Activated T-helper 1 cell treated with anti-CD3 and anti-CD28 coated beads, Interleukin-12 subunit alpha, Interleukin-12 subunit beta, Interleukin-2, Interleukin-4 antibody, amounts not matched to agents 30 ng/mL and 10 ng/mL and 1 ng/mL, durations not matched to agents 14 hours and 24 hours and 36 hours (primary cell): Measurements from ENCODE around the gene KRTAP5-9. TPM values are rescaled to one million over a fixed set of nuclear protein-coding genes. Genes with fewer than 3 reads are reported as not detected.
A peak's percentile ranks its signal among the peaks of the same experiment; 100 is the strongest.
"Not testable (repeated sequence)": the region's sequence is repeated elsewhere in the genome, so short reads cannot be mapped to it uniquely, and the experiment has no call there.

Experiments
- DNase-seq: peaks from one replicate; pipeline ENCODE4 v3.0.0; 2021; ENCODE audit warnings: low spot score
- H3K27ac Mint-ChIP-seq: one replicate; pipeline ENCODE4 v1.8.0; 2021; ENCODE audit warnings: mild to moderate bottlenecking, mixed read lengths
- H3K27me3 Mint-ChIP-seq: one replicate; pipeline ENCODE4 v1.8.0; 2022; ENCODE audit warnings: mild to moderate bottlenecking, moderate library complexity, mixed read lengths; ENCODE audit not compliant: insufficient read depth
- H3K36me3 Mint-ChIP-seq: one replicate; pipeline ENCODE4 v1.8.0; 2021; ENCODE audit warnings: low read depth, mixed read lengths
- H3K4me1 Mint-ChIP-seq: one replicate; pipeline ENCODE4 v1.8.0; 2021; ENCODE audit warnings: low read depth, mixed read lengths
- H3K4me3 Mint-ChIP-seq: one replicate; pipeline ENCODE4 v1.8.0; 2021; ENCODE audit warnings: mild to moderate bottlenecking, moderate library complexity, mixed read lengths
- H3K9me3 Mint-ChIP-seq: one replicate; pipeline ENCODE4 v1.8.0; 2021; ENCODE audit warnings: mixed read lengths
- intact Hi-C: fragments of 100-400 bp; cut with micrococcal nuclease; formaldehyde crosslinking; loops from one replicate; pipeline ENCODE4 v1.15.1; 2024
- total RNA-seq: library from RNA; stranded (reverse); gene quantifications from 2 replicates; pipeline ENCODE4 v1.2.3, GENCODE V29; 2022

KRTAP5-9 gene
- total RNA-seq, 1 donor from 2014 or later, result not detected

DNA sequence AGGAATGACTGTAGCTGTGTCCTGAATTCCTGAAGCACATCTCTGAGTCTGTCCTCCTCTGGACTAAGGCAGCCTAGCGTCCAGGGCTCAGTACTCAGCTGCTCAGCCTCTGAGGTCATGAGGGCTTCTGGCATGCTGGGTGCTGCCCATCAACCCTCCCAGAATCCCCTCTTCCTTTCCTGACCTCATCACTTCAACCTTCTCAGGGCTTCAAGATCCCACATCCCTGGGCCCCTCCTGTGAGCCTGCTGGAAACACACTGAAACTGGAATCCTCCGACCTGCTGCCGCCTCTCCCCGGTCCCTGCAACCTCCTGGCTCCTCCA, 9.6 kb upstream of the KRTAP5-9 start:
- Mint-ChIP-seq H3K27me3 (no peaks in the 10 kb centered on the region), H3K36me3 (no peaks in the 10 kb centered on the region), H3K27ac (no peak overlapping the region), H3K4me1 (no peaks in the 10 kb centered on the region), H3K9me3 (peaks cover 13% of the 10 kb centered on the region), H3K4me3 (no peak overlapping the region)
- no peak for DNase-seq
- intact Hi-C loops, result no loop called here

DNA sequence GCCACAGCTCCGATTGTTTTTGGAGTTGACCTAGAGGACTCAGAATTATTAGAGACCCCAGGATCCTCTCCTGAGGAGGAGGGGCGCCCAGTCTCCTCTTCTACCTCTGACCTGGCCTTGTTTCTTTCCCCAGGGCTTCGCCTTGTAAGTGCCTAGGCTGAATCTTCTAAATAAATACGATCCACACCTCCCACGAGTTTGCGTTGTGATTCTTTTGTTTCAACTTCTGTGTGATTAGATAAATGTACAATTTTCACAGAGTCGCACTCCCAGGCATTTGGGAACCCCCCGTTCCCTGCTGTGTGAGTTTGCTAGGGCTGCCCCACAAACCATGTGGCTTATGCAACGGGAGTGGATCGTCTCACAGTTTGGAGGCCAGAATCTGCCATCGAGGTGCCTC, 9.2 kb upstream of the KRTAP5-9 start:
- no peaks in the 10 kb centered on the region for H3K27me3 Mint-ChIP-seq
- H3K9me3 Mint-ChIP-seq, result peaks cover 13% of the 10 kb centered on the region
- no peak overlapping the region for H3K27ac Mint-ChIP-seq
- no peaks in the 10 kb centered on the region for H3K4me1 Mint-ChIP-seq
- H3K4me3 Mint-ChIP-seq, result no peak overlapping the region
- DNase-seq, result no peak
- no peaks in the 10 kb centered on the region for H3K36me3 Mint-ChIP-seq
- intact Hi-C loops, result no loop called here

GRCh38 chr11:71539971-71540370, 8.2 kb upstream of the KRTAP5-9 start:
- peaks cover 13% of the 10 kb centered on the region for H3K9me3 Mint-ChIP-seq
- intact Hi-C loops, DNase-seq, H3K27ac Mint-ChIP-seq, H3K27me3 Mint-ChIP-seq, H3K36me3 Mint-ChIP-seq, H3K4me3 Mint-ChIP-seq, H3K4me1 Mint-ChIP-seq: not testable (repeated sequence)

- intact Hi-C loops, H3K4me1 Mint-ChIP-seq, DNase-seq, H3K27me3 Mint-ChIP-seq, H3K4me3 Mint-ChIP-seq, H3K36me3 Mint-ChIP-seq: not testable (repeated sequence)
- Mint-ChIP-seq H3K9me3 (peaks cover 13% of the 10 kb centered on the region), H3K27ac (peak overlapping the region; percentile 64)
These were observed 7.5 kb upstream of the KRTAP5-9 start for GRCh38 chr11:71540521-71541304.

GRCh38 chr11:71542382-71542781, 5.8 kb upstream of the KRTAP5-9 start:
- no peak for DNase-seq
- Mint-ChIP-seq H3K36me3 (no peaks in the 10 kb centered on the region), H3K4me3 (no peak overlapping the region), H3K4me1 (no peaks in the 10 kb centered on the region), H3K27ac (no peak overlapping the region), H3K27me3 (no peaks in the 10 kb centered on the region), H3K9me3 (peaks cover 13% of the 10 kb centered on the region)
- intact Hi-C loops, result no loop called here

DNA sequence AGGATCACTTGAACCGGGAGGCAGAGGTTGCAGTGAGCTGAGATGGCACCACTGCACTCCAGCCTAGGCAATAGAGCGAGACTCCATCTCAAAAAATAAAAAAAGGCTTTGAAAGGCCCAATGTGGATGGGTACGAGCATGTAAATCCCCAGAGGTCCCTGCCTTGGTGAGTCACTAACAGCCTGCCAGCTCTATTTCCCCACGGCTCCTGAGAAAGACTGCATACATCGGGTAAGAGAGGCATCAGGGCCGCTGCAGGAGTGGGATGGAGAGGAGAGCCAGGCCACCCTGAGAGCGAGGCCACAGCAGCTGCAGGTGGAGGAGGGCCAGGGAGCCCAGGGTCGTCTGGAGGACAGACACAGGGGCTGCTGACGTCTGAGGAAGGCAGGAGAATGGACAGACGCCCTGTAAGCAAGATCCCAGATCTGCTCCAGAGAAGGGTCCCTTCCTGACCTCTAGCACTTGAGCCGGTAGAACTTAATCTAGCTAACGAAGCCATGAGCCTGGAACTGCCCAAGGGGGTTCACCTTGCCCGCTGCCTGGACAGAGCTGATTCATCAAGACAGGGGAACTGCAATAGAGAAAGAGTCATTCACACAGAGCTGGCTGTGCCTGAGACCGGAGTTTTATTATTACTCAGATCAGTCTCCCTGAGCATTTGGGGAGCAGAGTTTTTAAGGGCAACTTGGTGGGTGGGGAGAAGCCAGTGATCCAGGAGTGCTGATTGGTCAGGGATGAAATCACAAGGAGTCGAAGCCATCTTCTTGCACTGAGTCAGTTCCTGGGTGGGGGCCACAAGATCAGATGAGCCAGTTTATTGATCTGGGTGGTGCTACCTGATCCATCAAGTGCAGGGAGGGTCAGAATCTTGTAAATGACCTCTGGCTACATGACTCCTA, 5.1 kb upstream of the KRTAP5-9 start:
- intact Hi-C loops, result no loop called here
- Mint-ChIP-seq H3K4me1 (no peaks in the 10 kb centered on the region), H3K27ac (no peak overlapping the region), H3K27me3 (no peaks in the 10 kb centered on the region), H3K36me3 (no peaks in the 10 kb centered on the region), H3K4me3 (no peak overlapping the region), H3K9me3 (peaks cover 13% of the 10 kb centered on the region)
- no peak for DNase-seq

DNA sequence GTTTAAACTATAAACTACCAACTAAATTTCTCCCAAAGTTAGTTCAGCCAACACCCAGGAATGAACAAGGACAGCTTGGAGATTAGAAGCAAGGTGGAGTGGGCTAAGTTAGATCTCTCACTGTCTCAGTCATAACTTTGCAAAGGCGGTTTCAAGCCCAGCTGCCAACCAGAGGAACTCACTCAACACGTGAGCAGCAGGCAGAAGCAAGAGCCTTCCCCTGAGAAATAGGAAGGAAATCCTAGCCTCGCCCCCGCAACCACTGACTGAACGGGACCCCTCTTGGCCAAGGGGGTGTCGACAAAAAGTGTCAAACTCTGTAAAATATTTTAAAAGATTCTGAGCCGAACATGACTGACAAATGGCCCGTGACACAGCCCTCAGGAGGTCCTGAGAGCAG, 4.4 kb upstream of the KRTAP5-9 start:
- intact Hi-C loops, result no loop called here
- no peak for DNase-seq
- Mint-ChIP-seq H3K4me3 (no peak overlapping the region), H3K27ac (no peak overlapping the region), H3K4me1 (no peaks in the 10 kb centered on the region), H3K27me3 (no peaks in the 10 kb centered on the region), H3K9me3 (peaks cover 13% of the 10 kb centered on the region), H3K36me3 (no peaks in the 10 kb centered on the region)

GRCh38 chr11:71544525-71545214, 3.5 kb upstream of the KRTAP5-9 start:
- Mint-ChIP-seq H3K36me3 (no peaks in the 10 kb centered on the region), H3K4me1 (no peaks in the 10 kb centered on the region), H3K27ac (no peak overlapping the region), H3K27me3 (peaks cover 5% of the 10 kb centered on the region), H3K4me3 (no peak overlapping the region), H3K9me3 (peaks cover 13% of the 10 kb centered on the region)
- intact Hi-C loops, result no loop called here
- DNase-seq, result no peak

DNA sequence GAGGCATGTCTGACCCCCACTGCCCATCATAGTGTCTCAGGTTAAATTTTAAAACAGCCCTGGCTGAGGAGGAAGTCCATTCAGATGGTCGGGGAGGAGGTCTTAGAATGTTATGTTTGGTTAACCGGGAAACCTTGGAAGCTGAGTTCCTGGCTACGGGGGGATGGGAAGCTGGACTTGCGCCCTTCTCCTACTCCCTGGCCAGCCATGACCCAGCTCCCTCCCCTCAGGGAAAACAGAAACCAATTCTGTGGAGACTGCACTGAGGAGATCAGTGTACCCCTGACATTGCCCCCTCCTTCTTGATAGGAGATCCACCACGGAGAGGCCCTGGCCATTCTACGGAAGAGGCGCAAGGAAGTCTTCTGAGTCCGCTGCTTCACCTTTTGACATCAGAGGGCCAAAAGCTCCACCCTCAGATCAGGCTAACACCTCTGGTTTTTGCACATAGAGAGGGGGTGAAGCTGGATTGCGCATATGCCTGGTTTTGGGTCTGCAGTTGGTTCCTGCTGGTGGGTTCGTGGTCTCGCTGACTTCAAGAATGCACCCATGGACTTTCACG, 2.7 kb upstream of the KRTAP5-9 start:
- DNase-seq, result no peak
- Mint-ChIP-seq H3K36me3 (no peaks in the 10 kb centered on the region), H3K9me3 (peaks cover 12% of the 10 kb centered on the region), H3K4me3 (no peak overlapping the region), H3K27me3 (peaks cover 7% of the 10 kb centered on the region), H3K4me1 (no peaks in the 10 kb centered on the region), H3K27ac (no peak overlapping the region)
- intact Hi-C loops, result no loop called here

GRCh38 chr11:71548716-71549151, 514 bp downstream of the KRTAP5-9 start:
- Mint-ChIP-seq H3K27me3 (peaks cover 7% of the 10 kb centered on the region), H3K4me3 (no peak overlapping the region), H3K9me3 (no peaks in the 10 kb centered on the region), H3K36me3 (no peaks in the 10 kb centered on the region), H3K4me1 (no peaks in the 10 kb centered on the region), H3K27ac (no peak overlapping the region)
- intact Hi-C loops, result no loop called here
- DNase-seq, result no peak

DNA sequence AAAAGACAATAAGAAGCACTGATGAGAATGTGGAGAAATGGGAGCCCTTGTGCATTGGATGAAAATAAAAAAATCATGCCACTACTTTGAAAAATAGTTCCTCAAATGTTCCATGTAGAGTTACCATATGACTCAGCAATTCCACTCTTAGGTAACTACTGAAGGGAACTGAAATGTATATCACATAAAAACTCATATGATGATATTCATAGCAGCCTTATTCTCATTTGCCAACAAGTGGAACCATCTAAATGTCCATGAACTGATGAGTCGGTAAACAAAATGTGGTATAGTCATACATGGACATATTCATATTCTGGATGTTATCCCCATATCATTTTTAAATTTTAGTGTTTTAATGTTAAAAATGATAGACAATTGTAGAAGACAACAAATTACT, 3.5 kb downstream of the KRTAP5-9 start:
- intact Hi-C loops, result no loop called here
- no peak for DNase-seq
- Mint-ChIP-seq H3K27ac (no peak overlapping the region), H3K9me3 (no peaks in the 10 kb centered on the region), H3K4me3 (no peak overlapping the region), H3K27me3 (peaks cover 7% of the 10 kb centered on the region), H3K4me1 (no peaks in the 10 kb centered on the region), H3K36me3 (no peaks in the 10 kb centered on the region)

DNA sequence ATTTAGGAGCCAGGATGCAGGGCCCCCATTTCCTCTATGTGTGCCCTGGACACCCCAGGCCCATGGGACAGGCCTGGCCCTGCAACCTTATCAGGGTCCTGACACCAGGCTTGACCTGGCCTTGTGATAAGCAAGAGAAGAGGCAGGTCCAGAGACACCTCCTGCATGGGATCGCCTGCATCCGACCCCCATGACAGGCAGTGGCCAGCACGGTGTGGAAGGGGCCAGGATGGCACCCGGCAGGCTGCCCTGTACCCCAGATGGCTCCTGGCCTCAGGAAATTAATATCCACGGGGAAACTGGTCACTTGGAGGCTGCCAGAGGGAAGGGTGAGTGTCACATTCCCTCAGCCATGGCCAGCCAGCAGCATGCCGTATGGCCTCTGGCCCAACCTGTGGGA, 6.8 kb downstream of the KRTAP5-9 start:
- Mint-ChIP-seq H3K27me3 (peaks cover 9% of the 10 kb centered on the region), H3K4me3 (no peak overlapping the region), H3K9me3 (no peaks in the 10 kb centered on the region), H3K4me1 (no peaks in the 10 kb centered on the region), H3K36me3 (no peaks in the 10 kb centered on the region), H3K27ac (no peak overlapping the region)
- DNase-seq, result no peak
- intact Hi-C loops, result no loop called here

DNA sequence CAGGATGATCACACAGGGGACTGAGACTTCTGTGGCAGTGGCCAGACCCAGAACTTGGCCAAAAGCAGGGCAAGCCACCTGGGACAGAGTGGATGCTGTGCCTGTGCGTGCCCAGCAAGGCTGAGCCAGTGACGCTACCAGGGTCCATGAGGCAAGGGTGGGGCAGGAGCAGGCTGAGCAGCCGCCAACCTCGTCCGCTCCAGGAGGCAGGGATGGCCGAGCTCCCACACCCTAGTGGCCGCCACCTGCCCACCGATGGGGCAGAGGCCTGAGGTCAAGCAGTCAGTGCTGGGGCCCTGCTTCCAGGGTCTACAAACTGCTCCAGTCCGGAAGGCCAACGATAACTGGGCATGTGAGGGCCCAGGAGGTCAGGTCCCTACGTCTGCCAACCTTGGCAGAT, 7.3 kb downstream of the KRTAP5-9 start:
- Mint-ChIP-seq H3K4me1 (no peaks in the 10 kb centered on the region), H3K36me3 (no peaks in the 10 kb centered on the region), H3K4me3 (no peak overlapping the region), H3K27me3 (peaks cover 9% of the 10 kb centered on the region), H3K27ac (no peak overlapping the region), H3K9me3 (no peaks in the 10 kb centered on the region)
- no peak for DNase-seq
- intact Hi-C loops, result no loop called here
